SU-DHL-6 (cell line): ENCODE measurements around the gene TBX6.

Experiments used
- H2AFZ ChIP-seq: fragments of 200-600 bp; sonication (generic); 2 replicates; pipeline ENCODE4 v1.6.1; 2014; ENCODE audit warnings: low read depth, mild to moderate bottlenecking, moderate library complexity, mixed read lengths, antibody characterized with exemption, low read length; ENCODE audit not compliant: severe bottlenecking
- H3F3A ChIP-seq: fragments of 200-600 bp; shearing (Covaris generic); 2 replicates; pipeline ENCODE4 v1.6.0; 2016; ENCODE audit warnings: antibody characterized with exemption, mild to moderate bottlenecking; ENCODE audit not compliant: insufficient read depth
- H3K27ac ChIP-seq: fragments of 200-600 bp; sonication (generic); 2 replicates; pipeline ENCODE4 v1.5.1; 2016; ENCODE audit warnings: low read depth, mild to moderate bottlenecking, low read length, moderate library complexity, mixed read lengths
- H3K27me3 ChIP-seq: fragments of 200-600 bp; sonication (generic), shearing (Covaris generic); 2 replicates; pipeline ENCODE4 v1.6.0; 2014; ENCODE audit warnings: mild to moderate bottlenecking, low read length
- H3K36me3 ChIP-seq: fragments of 200-600 bp; sonication (generic); 2 replicates; pipeline ENCODE4 v1.6.1; 2014; ENCODE audit warnings: mild to moderate bottlenecking, low read length, mixed read lengths
- H3K4me2 ChIP-seq: fragments of 300-600, 200-600 bp; shearing (Covaris generic), sonication (generic); 2 replicates; pipeline ENCODE4 v1.6.0; 2014; ENCODE audit warnings: low read length, low read depth, mild to moderate bottlenecking; ENCODE audit not compliant: poor library complexity, severe bottlenecking
- H3K4me3 ChIP-seq: fragments of 200-600 bp; sonication (generic); 2 replicates; pipeline ENCODE4 v1.5.1; 2014; ENCODE audit warnings: antibody characterized with exemption, low read length, mild to moderate bottlenecking, mixed read lengths; ENCODE audit not compliant: insufficient read depth, poor library complexity, severe bottlenecking
- H3K79me2 ChIP-seq: fragments of 200-600 bp; sonication (generic); 2 replicates; pipeline ENCODE4 v1.6.1; 2014; ENCODE audit warnings: mild to moderate bottlenecking, low read length, moderate library complexity; ENCODE audit not compliant: insufficient read depth
- H3K9ac ChIP-seq: fragments of 200-600 bp; sonication (generic); 2 replicates; pipeline ENCODE4 v1.7.0; 2014; ENCODE audit warnings: mild to moderate bottlenecking, low read length
- H3K9me2 ChIP-seq: fragments of 200-600 bp; sonication (generic); replicated peaks from 2 replicates; pipeline ENCODE4 v1.6.1; 2014; ENCODE audit warnings: low read length; ENCODE audit not compliant: insufficient read depth
- H3K9me3 ChIP-seq: fragments of 200-600 bp; sonication (generic); 2 replicates; pipeline ENCODE4 v1.6.1; 2014; ENCODE audit warnings: low read length, mixed read lengths; ENCODE audit not compliant: insufficient read depth
- H4K20me1 ChIP-seq: fragments of 200-600 bp; sonication (generic); 2 replicates; pipeline ENCODE4 v1.6.1; 2014; ENCODE audit warnings: low read depth, mild to moderate bottlenecking, antibody characterized with exemption, low read length, moderate library complexity, mixed read lengths
- EZH2phosphoT487 ChIP-seq: fragments of 200-600 bp; sonication (generic), shearing (Covaris generic); conservative IDR thresholded peaks from 2 replicates; pipeline ENCODE4 v1.6.1; 2018; ENCODE audit warnings: mild to moderate bottlenecking, antibody characterized with exemption, low read length, moderate library complexity, mixed read lengths
- TF ChIP-seq, protein P1 (sequence below): fragments of 200-600 bp; sonication (generic); IDR thresholded peaks from one replicate; pipeline ENCODE4 v1.5.1; 2017; ENCODE audit warnings: antibody characterized with exemption, mild to moderate bottlenecking, low read length, moderate library complexity; ENCODE audit not compliant: insufficient read depth, poor library complexity, severe bottlenecking

TBX6 gene

DNA sequence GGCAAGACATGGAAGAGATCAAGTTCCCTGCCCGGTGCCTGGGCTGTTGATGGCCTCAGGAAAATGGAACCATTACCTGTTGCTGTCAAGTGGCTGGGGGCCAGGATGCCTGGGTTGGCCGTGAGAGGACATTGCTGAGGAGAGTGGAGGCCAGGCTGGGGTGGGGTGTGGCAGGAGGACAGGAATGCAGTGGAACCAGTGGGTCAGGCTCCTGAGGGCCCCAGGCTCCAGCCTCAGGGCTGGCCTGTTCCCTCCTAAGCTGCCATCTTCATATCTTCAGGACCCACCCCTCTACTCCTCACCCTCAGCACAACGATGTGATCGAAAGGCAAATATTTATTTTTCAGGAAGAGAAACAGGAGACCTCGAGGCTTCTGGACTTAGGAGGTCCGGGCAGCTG, 12.8 kb upstream of the TBX6 start:
- H3K4me3 ChIP-seq, result no peak overlapping the region
- no peaks in the 10 kb centered on the region for H3K9me3 ChIP-seq
- no peaks in the 10 kb centered on the region for H3K27me3 ChIP-seq
- no peaks in the 10 kb centered on the region for H3K9me2 ChIP-seq
- no peak for TF ChIP-seq EZH2phosphoT487
- TF ChIP-seq, protein P1, sequence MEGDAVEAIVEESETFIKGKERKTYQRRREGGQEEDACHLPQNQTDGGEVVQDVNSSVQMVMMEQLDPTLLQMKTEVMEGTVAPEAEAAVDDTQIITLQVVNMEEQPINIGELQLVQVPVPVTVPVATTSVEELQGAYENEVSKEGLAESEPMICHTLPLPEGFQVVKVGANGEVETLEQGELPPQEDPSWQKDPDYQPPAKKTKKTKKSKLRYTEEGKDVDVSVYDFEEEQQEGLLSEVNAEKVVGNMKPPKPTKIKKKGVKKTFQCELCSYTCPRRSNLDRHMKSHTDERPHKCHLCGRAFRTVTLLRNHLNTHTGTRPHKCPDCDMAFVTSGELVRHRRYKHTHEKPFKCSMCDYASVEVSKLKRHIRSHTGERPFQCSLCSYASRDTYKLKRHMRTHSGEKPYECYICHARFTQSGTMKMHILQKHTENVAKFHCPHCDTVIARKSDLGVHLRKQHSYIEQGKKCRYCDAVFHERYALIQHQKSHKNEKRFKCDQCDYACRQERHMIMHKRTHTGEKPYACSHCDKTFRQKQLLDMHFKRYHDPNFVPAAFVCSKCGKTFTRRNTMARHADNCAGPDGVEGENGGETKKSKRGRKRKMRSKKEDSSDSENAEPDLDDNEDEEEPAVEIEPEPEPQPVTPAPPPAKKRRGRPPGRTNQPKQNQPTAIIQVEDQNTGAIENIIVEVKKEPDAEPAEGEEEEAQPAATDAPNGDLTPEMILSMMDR, result no peak
- no peak overlapping the region for H3K27ac ChIP-seq
- H3K36me3 ChIP-seq, result no peaks in the 10 kb centered on the region
- H3K79me2 ChIP-seq, result no peaks in the 10 kb centered on the region
- H3F3A ChIP-seq, result no peaks in the 10 kb centered on the region
- H3K4me2 ChIP-seq, result no peak overlapping the region
- H3K9ac ChIP-seq, result no peak overlapping the region
- no peaks in the 10 kb centered on the region for H4K20me1 ChIP-seq
- no peak overlapping the region for H2AFZ ChIP-seq

DNA sequence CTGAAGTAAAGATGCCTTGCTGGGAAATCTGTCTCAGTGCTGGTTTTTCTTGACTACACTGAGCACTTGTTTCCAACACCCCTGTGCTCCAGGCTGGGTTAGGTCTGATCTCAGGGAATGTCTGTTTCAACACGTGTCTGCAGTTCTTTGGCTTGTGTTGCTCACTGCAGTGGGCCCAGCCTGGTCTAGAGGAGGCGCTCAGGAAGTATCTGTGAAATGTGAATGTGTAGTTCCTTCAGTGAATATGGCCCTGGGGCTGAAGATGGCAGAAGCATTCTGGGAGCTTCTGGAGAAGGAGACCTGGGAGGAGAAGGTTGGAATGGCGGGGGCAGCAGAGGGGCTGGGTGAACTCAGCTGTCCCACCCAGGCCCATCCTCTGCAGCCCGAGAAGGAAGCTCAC, 12.4 kb upstream of the TBX6 start:
- no peak overlapping the region for H3K4me2 ChIP-seq

DNA sequence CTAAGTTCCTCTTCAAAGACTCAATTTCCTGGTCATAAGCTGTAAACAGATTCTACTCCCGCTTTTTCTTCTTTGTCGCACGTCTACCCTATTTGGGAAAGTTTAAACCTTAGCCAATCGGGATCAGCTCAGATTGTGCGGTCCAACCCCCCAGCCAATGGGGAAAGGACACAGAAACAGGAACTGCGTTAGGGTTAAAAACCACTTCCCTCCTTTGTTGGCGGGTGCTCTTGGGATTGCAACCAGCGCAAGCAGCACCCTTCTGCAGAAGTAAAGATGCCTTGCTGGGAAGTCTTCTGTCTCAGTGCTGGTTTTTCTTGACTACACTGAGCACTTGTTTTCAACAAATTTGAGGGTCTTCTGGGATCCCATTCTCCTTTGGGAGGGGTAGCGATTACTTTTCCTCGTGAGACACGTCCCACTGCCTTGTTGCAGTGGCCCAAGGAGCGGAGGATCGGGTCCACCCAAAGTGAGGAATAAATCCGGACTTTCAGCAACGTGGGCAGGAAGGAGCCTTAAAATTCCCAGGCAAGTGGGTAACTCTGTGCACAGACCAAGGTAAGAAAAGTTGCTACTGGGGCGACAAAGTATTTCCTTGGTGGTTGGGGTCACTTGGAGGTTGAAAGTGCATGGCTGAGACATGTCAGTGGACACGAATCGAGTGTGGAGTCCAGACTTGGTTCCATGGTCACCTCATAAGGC, 5.3 kb upstream of the TBX6 start:
- peak overlapping the region; percentile 58 for H3K4me2 ChIP-seq
- no peaks in the 10 kb centered on the region for H3K79me2 ChIP-seq
- H3K27me3 ChIP-seq, result no peaks in the 10 kb centered on the region
- H3K9ac ChIP-seq, result peak overlapping the region; percentile 51; the same call in 1 of the 2 replicates
- peak overlapping the region; percentile 41 for H3K4me3 ChIP-seq
- H3K36me3 ChIP-seq, result peaks cover 3% of the 10 kb centered on the region; the same call in 1 of the 2 replicates
- TF ChIP-seq, protein P1, result no peak
- no peak for TF ChIP-seq EZH2phosphoT487
- H4K20me1 ChIP-seq, result no peaks in the 10 kb centered on the region
- H3F3A ChIP-seq, result peaks cover 18% of the 10 kb centered on the region
- H3K9me3 ChIP-seq, result peaks cover 23% of the 10 kb centered on the region
- H2AFZ ChIP-seq, result peak overlapping the region; percentile 95
- H3K9me2 ChIP-seq, result no peaks in the 10 kb centered on the region
- no peak overlapping the region; the same call in 1 of the 2 replicates for H3K27ac ChIP-seq

More for the DNA sequence above, 12.4 kb upstream of the TBX6 start:
- H3K9me3 ChIP-seq, result no peaks in the 10 kb centered on the region
- H3K27me3 ChIP-seq, result no peaks in the 10 kb centered on the region
- no peak overlapping the region for H3K27ac ChIP-seq
- no peak overlapping the region for H2AFZ ChIP-seq
- H3K36me3 ChIP-seq, result no peaks in the 10 kb centered on the region
- no peaks in the 10 kb centered on the region for H3K79me2 ChIP-seq
- no peak overlapping the region for H3K4me3 ChIP-seq
- no peak for TF ChIP-seq EZH2phosphoT487
- TF ChIP-seq, protein P1, result no peak
- H3K9ac ChIP-seq, result no peak overlapping the region
- no peaks in the 10 kb centered on the region for H3F3A ChIP-seq
- no peaks in the 10 kb centered on the region for H4K20me1 ChIP-seq
- H3K9me2 ChIP-seq, result no peaks in the 10 kb centered on the region
